NCI-H2081 treated with DMSO at 0.1 percent for 48 hours (cell line): ENCODE data around the gene LAYN.

ENCODE experiments used
- DNase-seq: peaks from one replicate; lab custom pipeline; 2025; lab: John Stamatoyannopoulos, UW

LAYN gene

GRCh38 chr11:111561791-111562325, 21.3 kb downstream of the LAYN start:
- no peak for DNase-seq

DNA sequence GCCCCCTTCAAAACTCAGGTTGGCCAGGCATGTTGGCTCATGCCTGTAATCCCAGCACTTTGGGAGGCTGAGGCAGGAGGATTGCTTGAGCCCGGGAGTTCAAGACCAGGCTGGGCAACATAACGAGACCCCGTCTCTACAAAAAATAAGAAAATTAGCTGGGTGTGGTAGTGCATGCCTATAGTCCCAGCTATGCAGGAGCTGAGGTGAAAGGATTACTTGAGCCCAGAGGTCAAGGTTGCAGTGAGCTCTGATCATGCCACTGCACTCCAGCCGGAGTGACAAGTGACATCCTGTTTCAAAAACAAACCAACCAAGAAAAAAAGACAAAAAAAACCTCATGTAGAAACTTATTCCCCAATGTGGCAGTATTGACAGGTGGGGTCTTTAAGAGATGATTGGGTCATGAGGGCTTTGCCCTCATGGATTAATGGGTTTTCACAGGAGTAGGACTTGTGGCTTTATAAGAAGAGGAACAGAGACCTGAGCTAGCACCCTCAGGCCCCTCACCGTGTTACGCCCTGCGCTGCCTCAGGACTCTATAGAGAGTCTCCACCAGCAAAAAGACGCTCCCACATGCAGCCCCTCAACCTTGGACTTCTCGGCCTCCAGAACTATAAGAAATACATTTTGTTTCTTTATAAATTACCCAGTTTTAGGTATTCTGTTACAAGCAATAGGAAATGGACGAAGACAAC, 22.3 kb downstream of the LAYN start:
- DNase-seq = no peak

- peak; percentile 17 for DNase-seq
Measured at GRCh38 chr11:111565114-111565720, 24.7 kb downstream of the LAYN start.

DNA sequence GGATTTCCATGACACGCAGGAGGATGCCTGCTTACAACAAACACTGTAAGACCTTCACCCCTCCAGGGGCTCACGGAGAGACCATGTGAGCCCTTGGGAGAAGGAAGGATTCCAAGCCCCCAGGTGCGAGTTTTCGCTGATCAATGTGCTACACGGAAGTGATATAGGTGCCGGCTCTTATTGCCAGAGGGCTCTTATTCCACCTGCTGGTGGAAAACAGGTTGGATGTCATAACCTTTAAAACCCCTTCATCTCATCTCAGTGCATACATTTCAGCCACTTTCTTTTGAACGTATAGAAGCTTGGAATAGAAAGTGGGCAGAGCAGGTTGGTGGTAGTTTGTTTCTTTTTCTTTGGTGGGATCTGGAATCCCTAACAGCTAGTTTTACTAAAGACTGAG, 25.8 kb downstream of the LAYN start:
- DNase-seq = no peak

GRCh38 chr11:111569476-111569875, 29.0 kb downstream of the LAYN start:
- DNase-seq = no peak

- DNase-seq = no peak
Measured at GRCh38 chr11:111570796-111571195, 30.3 kb downstream of the LAYN start.

DNA sequence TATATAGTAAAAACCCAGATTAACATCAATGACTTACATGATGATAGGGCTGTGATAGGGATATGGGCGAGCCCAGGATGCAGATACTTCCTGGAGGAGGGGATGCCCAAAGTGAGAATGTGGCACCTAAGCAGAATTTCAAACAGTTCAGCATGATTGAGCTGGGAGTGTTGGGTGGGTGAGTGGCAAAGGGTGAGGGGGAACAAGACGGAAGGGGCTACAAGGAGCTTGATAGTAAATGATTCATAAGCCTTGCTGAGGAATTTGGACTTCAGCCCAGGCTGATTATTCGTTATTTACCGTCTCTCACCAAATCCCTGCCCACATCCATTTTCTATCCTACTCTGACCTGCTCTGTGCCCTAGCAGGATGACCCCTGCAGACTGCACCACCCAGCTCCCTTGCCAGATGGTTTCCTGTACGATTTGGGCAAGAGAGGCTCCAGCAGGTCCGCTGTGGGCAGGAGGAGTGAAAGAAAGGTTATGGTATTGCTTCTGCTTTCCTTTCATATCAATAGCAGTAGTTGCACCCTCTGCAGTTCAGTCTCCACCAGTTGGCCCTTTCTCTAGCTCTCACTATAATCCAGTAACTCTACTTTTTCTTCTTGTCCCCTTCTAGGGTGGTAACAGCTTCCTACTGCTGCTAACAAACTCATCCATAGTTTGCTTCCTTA, 31.4 kb downstream of the LAYN start:
- DNase-seq = no peak

DNA sequence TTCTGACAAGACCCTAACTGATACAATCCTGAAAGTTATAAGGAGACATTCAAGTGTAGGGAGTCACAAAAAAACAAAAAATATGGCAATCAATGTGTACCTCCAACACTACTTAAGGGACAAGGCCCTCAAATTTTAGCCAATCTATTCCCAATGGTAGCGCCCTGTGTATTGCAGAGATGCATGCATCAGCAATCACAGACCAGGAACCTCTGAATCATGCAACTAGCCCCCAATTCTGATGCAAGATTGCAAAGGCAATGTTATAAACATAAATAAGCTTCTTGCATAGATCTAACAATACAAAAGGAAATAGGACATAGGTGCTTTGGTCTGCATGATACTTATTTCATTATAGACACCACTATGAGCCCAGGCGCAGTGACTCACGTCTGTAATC, 32.1 kb downstream of the LAYN start:
- DNase-seq = no peak

DNA sequence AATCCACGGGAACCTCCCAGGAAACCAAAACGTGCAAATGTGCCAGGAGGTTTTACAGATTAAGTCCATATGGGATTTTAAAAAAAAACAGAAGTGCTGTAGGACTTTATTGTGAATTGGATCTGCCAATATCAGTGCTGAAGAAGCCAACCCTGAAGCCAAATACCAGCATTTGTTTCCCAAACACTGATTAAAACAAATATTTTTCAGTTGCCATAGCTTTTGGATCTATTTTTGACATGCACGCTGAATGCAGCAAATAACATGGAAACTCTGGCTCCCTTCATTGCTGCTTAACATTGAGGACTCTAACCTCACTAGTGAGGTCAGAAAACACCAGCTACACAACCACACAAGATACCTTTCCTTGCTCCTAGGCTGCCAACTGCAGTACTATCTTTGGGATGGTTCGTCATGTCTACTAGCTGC, 33.3 kb downstream of the LAYN start:
- DNase-seq = no peak

DNA sequence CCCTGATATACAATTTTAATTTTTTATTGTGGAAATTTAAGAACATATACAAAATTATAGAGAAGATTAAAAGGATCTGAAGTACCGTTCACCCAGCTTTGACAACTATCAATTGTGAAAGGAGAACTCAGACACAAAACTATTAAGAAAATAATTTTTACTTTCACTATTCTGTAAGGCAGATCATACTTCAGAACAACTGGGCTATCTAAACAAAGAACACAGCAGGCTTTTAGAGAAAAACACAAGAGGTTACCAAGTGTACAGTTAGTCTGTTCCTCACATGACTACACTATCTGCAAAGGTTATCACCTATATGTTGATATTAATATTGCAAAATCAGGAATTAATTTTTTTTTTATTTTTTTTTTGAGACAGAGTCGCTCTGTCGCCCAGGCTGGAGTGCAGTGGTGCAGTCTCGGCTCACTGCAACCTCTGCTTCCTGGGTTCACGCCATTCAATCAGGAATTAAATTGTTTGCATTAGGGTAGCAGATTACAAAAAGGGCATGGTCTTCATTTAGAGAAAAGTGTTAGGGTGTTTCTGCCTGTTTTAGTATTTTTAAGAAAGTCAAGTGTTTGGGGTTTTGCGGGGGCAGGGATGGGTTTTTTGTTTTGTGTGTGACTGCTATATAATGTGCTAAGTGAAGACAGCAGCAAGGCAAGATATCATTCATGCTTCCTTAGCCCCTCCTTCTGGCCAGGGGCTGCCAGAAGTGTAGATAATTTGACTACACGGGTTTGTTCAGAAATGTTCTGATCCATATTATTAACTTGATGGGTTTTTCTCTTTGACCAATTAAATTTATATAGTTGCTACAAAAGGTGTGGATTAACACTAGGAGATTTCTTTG, 34.1 kb downstream of the LAYN start:
- DNase-seq = no peak

DNA sequence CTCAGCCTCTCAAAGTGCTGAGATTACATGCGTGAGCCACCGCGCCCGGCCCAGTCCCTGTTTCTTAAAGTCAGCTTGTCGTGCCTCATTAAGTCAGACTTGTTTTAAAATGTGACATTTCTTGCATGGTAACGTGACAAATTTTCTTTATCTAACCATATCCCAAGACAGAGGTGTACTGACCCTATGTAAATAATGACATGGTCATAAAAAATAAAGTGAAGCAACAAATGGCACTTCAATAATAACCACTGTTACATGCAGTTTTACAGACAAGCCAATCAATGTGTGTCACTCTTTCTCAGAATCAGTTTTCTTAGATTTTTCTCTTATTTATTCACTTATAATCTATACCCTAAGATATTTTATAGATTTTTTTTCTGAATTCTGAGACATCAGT, 35.2 kb downstream of the LAYN start:
- no peak for DNase-seq

DNA sequence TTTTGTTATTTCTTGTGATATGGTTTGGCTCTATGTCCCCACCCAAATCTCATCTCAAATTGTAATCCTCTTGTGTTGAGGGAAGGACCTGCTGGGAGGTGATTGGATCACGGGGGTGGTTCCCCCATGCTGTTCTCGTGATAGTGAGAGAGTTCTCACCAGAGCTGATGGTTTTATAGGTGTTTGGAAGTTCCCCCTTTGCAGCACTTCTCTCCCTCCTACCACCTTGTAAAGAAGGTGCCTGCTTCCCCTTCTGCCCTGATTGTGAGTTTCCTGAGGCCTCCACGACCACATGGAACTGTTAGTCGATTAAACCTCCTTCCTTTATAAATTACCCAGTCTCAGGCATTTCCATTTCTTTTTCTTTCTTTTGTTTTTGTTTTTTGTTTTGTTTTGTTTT, 37.3 kb downstream of the LAYN start:
- no peak for DNase-seq

DNA sequence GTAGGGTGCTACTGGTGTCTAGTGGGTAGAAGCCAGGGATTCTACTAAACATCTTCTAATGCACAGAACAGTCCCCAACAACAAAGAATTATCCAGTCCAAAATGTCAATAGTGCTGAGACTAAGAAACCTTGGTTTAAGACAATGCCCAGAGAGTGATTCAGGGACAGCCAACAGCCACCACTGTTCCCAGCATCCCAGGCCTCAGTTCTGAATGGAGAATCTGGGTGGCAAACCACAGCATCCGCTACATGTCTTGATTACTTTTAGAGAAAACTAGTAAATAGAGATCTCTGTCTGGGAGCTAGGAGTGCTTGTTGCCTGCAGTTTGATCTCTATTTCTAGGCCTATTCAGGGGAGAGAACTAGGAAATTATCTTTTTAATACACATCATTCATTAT, 40.8 kb downstream of the LAYN start:
- no peak for DNase-seq

GRCh38 chr11:111582163-111582562, 41.6 kb downstream of the LAYN start:
- DNase-seq = no peak

GRCh38 chr11:111582881-111583280, 42.4 kb downstream of the LAYN start:
- DNase-seq = no peak

- DNase-seq = no peak
Measured at GRCh38 chr11:111585371-111585770, 44.9 kb downstream of the LAYN start.

DNA sequence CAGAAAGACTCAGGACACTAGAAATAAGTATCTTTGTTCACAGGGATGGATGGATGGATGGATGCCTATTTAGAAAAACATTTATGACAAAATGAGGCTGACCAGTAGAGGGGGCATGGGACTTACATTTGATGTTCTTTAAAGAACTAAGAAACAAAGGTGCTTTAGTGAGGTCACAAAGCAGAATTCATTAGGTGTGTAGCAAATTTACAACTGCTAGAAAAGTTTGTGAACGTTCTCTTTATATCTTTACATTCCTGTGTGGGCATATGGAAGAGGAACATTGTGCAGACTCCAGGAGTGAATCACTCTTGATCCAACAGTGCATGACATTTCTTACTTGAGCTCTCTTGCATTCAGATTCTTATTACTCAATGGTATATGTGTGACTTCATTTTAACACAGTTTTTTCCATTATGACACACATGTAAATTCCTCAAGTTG, 45.9 kb downstream of the LAYN start:
- peak; percentile 27 for DNase-seq

DNA sequence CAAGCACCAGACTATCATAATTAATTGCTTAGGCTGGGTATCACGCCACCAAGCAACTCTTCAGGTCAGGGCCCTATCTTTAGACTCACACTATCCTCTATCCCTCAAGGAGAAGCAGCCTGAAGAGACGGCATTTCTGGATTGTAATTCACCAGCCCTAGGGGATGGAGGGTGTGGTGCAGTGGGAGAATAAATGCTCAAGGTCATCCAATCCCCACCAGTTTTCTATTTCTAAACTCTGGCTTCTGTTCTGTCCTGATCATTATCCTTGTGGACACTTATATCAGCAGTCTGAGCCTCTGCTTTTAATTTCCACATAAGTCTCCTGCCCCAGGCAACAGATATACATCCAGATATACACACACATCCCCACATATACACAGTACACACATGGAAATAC, 48.6 kb downstream of the LAYN start:
- no peak for DNase-seq

DNA sequence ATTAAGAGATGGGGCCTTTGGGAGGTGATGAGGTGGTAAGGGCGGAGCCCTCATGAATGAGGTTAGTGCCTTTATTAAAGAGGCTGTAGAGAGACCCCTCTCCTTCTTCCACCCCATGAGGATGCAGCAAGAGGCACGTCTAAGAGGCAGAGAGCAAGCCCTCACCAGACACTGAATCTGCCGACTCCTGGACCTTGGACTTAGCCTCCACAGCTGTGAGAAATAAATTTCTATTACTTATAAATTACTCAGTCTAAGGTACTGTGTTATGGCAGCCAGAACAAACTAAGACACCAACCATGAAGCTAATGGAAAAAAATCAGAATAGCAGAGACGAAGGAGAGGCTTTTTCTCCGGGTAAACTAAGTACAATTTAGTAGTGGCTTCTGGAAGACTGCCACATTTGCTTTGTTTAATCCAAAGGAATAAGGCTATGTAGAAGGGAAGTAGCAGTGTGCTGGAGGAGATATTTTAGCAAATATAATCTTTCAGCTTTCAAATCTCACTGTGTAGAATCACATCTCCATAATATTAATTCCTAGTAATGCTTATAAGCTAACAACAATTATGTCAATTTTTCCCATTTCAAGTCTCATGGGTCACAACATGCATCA, 49.5 kb downstream of the LAYN start:
- DNase-seq = no peak

GRCh38 chr11:111591187-111591960, 50.9 kb downstream of the LAYN start:
- no peak for DNase-seq

DNA sequence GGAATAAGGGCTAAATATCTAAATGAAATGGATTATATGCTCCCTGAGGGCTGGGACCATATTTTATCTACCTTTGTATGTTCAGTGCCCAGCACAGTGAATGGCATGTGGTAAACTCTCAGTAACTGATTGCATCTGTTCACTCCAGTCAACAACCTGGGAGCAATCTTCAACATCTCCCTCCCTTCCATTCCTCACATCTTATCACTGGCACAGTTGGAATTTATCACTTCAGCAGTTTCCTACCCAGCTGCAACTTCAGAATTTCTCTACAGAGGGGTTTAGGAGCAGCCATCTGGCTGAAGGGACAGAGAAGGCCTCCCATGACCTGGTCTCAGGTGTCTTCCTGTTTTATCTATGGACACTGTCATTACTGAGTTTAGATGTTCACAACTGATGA, 52.0 kb downstream of the LAYN start:
- no peak for DNase-seq
